Stimulated activated naive CD8-positive, alpha-beta T cell treated with anti-CD3 and anti-CD28 coated beads, Interleukin-15, Interleukin-2, amounts not matched to agents 100 U/mL and 50 U/mL, for 24 hours (primary cell): Measurements from ENCODE around the gene SLC9C1.

Experiments used
- ATAC-seq: fragments of 150-1000 bp; cut with Tn5 transposase; one replicate; pipeline ENCODE4 v1.10.0; 2021
- DNase-seq: peaks from one replicate; pipeline ENCODE4 v3.0.0; 2021

The SLC9C1 gene

GRCh38 chr3:112307557-112307956 lies 13.5 kb upstream of the SLC9C1 start:
- DNase-seq (no peak), ATAC-seq (no peak)

- no peak for DNase-seq
- ATAC-seq: no peak
These were observed 12.8 kb upstream of the SLC9C1 start for GRCh38 chr3:112306825-112307224.

- DNase-seq (no peak), ATAC-seq (no peak)
These were observed 10.6 kb upstream of the SLC9C1 start for GRCh38 chr3:112304611-112305010.

GRCh38 chr3:112303764-112304325 lies 9.8 kb upstream of the SLC9C1 start:
- peak; percentile 37 for ATAC-seq
- DNase-seq: peak; percentile 26

- ATAC-seq: peak; percentile 31
- DNase-seq: peak; percentile 22
These were observed 9.1 kb upstream of the SLC9C1 start for GRCh38 chr3:112302881-112303763.

GRCh38 chr3:112302150-112302830 lies 8.3 kb upstream of the SLC9C1 start:
- ATAC-seq (no peak), DNase-seq (no peak)

GRCh38 chr3:112298781-112299180 lies 4.8 kb upstream of the SLC9C1 start:
- DNase-seq (no peak), ATAC-seq (no peak)

GRCh38 chr3:112297714-112298113 lies 3.7 kb upstream of the SLC9C1 start:
- ATAC-seq (no peak), DNase-seq (no peak)

- DNase-seq: no peak
These were observed 5.0 kb downstream of the SLC9C1 start for GRCh38 chr3:112289011-112289410.

GRCh38 chr3:112280266-112280665 lies 13.8 kb downstream of the SLC9C1 start:
- DNase-seq: no peak
- ATAC-seq: no peak

More at GRCh38 chr3:112289011-112289410, 5.0 kb downstream of the SLC9C1 start:
- ATAC-seq: no peak

GRCh38 chr3:112273536-112273935 lies 20.5 kb downstream of the SLC9C1 start:
- no peak for ATAC-seq
- DNase-seq: no peak

- DNase-seq (no peak), ATAC-seq (no peak)
These were observed 32.3 kb downstream of the SLC9C1 start for GRCh38 chr3:112261742-112262141.

GRCh38 chr3:112260563-112260962 lies 33.5 kb downstream of the SLC9C1 start:
- DNase-seq: no peak
- ATAC-seq: peak; percentile 59

GRCh38 chr3:112253301-112253971 lies 40.6 kb downstream of the SLC9C1 start:
- ATAC-seq (no peak), DNase-seq (no peak)

GRCh38 chr3:112247900-112248299 lies 46.1 kb downstream of the SLC9C1 start:
- no peak for ATAC-seq
- DNase-seq: no peak

- DNase-seq: no peak
- ATAC-seq: no peak
These were observed 46.7 kb downstream of the SLC9C1 start for GRCh38 chr3:112247350-112247749.

- DNase-seq (no peak), ATAC-seq (no peak)
These were observed 60.9 kb downstream of the SLC9C1 start for GRCh38 chr3:112233083-112233482.

- DNase-seq (no peak), ATAC-seq (no peak)
These were observed 62.3 kb downstream of the SLC9C1 start for GRCh38 chr3:112231727-112232126.

GRCh38 chr3:112230033-112230432 lies 64.0 kb downstream of the SLC9C1 start:
- no peak for DNase-seq
- ATAC-seq: no peak

- no peak for DNase-seq
- no peak for ATAC-seq
These were observed 65.2 kb downstream of the SLC9C1 start for GRCh38 chr3:112228786-112229185.

GRCh38 chr3:112200317-112200666 lies 93.7 kb downstream of the SLC9C1 start:
- no peak for ATAC-seq
- no peak for DNase-seq

- no peak for ATAC-seq
- DNase-seq: no peak
These were observed 94.2 kb downstream of the SLC9C1 start for GRCh38 chr3:112199622-112200316.
